HTERT RPE-1 (cell line): Measurements from ENCODE around the gene EYA3.

Experiments used
- in situ Hi-C: fragments of 300-500 bp; cut with MboI; formaldehyde crosslinking; loops from 4 replicates; pipeline ENCODE4 v1.14.3; 2020; ENCODE audit warnings: low sequenced_read_pairs

The EYA3 gene, protein sequence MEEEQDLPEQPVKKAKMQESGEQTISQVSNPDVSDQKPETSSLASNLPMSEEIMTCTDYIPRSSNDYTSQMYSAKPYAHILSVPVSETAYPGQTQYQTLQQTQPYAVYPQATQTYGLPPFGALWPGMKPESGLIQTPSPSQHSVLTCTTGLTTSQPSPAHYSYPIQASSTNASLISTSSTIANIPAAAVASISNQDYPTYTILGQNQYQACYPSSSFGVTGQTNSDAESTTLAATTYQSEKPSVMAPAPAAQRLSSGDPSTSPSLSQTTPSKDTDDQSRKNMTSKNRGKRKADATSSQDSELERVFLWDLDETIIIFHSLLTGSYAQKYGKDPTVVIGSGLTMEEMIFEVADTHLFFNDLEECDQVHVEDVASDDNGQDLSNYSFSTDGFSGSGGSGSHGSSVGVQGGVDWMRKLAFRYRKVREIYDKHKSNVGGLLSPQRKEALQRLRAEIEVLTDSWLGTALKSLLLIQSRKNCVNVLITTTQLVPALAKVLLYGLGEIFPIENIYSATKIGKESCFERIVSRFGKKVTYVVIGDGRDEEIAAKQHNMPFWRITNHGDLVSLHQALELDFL

GRCh38 chr1:28088168-28088961 lies at the start of gene EYA3:
Gene EYA3 (minus strand): TSS chr1:28088610. CDS start chr1:28058026, 30,584 bp downstream.
- in situ Hi-C loops, result no loop called here

DNA sequence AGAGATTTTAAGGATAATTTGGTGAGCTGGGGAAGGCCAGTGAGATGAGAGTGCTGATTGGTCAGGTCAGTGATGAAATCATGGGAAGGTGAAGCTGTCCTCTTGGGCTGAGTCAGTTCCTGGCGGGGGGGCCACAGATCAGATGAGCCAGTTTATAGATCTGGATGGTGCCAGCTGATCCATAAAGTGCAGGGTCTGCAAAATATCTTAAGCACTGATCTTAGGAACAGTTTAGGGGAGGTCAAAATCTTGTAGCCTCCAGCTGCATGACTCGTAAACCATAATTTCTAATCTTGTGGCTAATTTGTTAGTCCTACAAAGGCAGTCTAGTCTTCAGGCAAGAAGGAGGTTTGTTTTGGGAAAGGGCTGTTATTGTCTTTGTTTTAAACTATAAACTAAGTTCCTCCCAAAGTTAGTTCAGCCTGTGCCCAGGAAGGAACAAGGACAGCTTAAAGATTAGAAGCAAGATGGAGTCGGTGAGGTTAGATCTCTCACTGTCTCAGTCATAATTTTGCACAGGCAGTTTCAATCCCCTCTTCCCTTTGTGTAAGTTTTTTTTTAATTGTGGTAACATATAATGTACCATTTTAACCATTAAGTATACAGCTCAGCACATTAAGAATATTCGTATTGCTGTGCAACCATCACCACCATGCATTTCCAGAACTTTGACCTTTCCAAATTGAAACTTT lies 48.7 kb upstream of the EYA3 start:
- in situ Hi-C loops, result no loop called here

DNA sequence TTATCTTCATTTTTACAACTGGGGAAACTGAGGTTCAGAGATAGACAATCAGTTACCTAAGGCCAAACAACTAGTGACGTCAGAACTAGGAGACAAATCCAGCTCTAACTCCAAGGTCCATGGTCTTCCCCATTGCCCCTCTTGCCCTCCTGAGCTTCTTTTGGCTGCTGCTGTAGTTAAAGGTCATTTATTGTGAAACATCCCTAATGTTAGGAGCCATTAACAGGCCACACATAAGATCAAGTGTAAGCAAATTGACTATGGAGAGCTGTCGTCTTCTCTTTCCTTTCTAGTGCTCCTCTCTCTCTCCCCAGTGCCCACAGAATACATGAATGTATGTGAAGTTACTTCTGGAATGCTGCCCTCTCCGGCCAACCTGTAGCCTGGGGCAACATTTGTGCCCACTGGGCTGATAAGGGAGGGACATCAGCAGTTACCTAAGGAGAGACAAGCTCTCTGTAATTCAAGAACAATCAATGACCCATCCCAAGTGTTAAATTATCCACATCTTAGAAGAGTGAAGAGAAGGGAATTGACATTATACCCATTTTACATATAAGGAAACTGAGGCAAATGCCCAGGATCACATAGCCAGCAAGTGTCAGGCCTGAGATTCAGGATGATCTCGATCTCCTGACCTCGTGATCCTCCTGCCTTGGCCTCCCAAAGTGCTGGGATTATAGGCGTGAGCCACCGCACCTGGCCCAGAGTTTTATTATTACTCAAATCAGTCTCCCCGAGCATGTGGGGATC lies 47.9 kb upstream of the EYA3 start:
- in situ Hi-C loops, result no loop called here

DNA sequence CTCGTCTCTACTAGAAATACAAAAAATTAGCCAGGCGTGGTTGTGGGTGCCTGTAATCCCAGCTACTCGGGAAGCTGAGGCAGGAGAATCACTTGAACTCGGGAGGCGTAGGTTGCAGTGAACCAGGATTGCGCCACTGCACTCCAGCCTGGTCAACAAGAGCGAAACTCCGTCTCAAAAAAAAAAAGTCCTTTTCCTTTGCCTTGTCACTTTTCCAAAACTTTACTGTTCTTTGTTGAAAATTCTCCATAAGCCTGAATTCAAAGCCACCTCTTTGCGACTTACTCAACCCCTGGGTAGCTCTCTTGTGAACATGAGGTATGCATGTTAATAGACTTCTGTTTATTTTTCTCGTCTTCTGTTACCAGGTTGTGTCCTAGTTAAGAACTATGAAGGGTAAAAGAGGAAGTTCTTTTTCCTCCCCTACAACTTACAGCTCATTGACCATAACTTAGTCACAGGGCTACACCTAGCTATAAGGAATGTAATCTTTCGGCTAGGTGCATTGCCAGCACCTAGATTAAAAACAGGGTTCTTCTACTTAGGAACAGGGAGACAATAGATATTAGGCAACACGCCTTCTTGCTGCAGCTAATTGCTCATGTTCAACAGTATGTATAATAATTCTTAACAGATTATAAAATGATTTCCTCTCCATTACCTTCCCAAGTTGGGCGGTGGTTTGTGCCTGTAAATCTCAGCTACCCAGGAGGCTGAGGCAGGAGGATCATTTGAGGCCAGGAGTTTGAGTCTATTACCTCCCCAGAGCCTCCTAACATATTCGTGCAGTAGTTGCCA lies 47.2 kb upstream of the EYA3 start:
- in situ Hi-C loops, result no loop called here

DNA sequence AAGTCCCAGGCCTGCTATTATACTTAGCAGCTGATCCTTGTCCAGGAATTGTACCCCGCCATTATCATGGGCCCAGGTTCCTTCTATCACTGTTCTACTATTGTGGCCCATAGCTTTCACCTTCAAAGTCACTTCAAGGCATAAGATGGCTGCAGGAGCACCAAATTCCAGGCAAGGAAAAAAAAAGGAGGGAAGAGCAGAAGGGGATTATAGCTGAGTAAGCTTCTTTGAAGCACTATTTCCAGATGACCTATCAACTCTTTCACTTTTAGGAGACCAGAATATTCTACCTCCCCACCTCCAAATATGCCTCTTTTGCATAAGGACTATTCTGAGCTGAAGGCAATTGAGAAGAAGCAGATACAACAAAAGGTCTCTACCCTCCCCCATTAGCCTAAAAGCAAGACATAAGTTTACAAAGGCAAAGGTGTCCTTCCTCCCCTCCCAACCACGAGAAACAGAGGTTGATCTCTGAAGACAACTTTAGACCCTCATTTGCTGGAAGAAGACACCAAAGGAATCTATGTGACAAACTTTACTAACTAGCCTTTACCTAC lies 46.3 kb upstream of the EYA3 start:
- in situ Hi-C loops, result no loop called here

DNA sequence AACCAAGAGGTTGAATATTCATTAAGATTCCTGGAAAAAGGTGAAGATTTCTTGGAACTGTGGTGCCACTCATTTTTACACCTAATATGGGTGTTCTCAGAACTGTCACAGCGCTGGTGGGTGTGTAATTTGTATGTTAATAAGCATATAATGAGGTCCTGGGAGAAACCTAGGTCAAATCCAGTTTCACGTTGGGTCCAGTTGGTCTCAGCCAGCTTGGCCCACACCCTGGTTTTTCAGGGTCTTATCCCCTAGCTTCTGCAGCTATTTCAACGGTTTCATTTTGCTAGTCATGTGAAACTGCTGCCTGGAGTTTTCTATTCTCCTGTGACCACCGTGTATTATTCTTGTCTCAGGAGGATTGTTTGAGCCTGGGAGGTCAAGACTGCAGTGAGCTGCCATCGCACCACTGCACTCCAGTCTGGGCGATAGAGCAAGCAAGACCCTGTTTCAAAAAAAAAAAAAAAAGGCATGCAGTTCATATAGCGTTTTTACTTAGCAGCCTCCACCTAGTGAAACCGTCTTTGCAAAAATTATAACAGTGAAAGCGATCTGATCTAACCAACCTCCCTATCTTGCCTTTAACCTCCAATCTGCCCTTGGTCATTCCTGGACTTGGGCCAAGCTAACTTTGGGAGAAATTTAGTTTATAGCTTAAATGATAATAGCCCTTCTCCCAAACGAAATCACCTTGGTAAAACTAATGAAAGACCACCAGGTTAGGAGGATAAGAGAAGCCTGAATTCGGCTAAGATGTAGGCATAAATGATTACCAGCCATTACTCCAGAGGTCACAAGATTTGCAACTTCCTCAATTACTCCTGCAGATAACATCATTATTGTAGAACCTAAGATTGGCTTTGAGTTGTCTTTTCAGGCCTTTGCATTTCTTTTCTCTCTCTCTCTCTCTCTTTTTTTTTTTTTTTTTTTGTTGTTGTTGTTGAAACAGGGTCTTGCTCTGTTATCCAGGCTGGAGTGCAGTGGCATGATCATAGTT lies 44.1 kb upstream of the EYA3 start:
- in situ Hi-C loops, result no loop called here

DNA sequence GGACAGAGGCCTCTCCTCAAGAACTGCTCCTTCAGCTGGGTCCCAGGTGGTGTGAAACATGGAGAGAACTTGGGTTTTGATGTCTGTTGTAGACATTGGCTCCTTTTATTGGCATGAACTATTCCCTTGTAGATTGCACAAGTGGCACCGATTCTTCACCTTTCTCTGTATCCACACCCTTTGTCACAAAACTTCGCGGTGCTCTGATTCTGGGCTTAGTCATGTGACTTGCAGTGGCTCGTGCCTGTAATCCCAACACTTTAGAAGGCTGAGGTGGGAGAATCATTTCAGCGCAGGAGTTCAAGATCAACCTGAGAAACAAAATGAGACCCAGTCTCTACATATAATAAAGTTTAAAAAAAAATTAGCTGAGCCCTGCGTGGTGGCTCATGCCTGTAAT lies 42.5 kb upstream of the EYA3 start:
- in situ Hi-C loops, result no loop called here

DNA sequence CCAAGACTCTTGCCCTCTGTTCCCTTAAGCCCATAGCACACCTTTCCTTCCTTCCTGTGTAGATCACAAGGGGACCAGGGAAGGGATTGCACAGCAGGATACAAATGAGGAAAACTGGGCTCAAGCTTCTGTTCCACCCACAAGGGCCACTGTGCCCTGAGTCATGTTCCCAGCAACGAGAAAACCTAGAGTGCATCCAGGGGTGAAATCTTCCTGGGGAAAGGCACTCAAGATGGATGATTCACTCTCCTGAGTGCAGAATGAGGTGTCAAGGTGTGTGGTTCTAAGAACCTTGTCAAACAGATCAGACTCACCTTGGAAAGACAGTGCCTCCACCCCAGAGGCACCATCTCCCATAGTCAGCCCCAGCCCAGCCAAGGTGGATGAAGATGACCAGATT lies 40.7 kb upstream of the EYA3 start:
- in situ Hi-C loops, result no loop called here

DNA sequence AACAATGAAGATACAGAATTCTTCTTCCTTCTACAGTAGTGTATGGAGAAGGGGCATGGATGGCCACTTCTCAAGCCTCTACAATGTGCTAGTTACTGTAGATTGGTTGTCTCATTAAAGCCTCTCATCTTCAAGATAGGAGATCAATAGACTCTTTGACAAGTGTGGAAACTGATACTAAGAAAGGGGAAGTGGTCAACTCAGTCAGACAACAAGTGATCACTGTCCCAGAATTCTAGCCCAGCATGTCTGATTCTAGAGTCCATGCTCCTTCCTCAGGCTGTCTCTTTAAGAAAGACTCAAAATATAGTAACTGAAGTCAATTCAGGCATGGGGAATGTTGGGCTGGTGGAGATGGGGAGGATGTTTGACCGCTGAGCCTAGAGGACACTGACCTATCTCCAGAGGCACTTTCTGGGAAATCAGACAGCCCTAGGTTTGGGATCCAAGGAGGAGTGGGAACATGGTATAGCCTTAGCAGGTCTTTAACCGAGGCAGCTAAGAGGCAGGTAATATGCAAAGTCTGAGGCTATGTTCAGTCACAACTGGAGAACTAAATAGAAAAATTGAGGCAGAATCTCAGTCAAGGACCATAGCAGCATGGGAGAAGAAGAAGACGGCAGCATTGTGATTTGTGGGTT lies 39.3 kb upstream of the EYA3 start:
- in situ Hi-C loops, result no loop called here

DNA sequence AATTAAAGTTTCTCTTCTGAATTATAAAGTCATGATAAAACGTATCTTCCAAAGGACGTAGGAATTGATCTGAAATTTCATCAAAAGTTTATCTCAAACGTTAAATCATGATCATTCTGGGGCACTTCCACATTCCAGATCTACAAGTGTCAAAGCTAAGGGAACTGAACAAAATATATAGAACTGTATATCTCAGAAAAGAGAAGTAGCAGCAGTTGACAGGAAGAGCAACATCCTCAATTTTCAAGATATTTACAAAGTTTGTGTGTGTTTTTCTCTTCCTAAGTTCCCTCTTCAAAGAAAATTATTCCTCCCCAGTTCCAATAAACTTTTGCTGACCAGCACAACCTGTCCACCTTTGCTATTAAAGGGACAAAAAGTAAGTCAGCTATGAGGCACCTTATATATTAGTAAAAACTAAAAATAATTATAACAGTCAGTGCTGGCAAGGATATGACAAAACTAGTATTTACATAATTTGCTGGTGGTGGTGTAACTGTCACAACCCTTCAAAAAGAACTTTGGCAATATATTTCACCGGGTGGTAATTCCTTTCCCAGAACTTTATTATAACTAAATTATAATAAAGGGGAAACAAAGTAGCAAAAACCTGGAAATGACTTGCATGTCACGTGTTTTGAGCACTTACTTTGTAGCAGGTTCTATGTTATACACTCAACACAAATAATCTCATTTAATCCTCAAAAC lies 38.5 kb upstream of the EYA3 start:
- in situ Hi-C loops, result no loop called here

GRCh38 chr1:28126212-28126611 lies 37.8 kb upstream of the EYA3 start:
- in situ Hi-C loops, result no loop called here

DNA sequence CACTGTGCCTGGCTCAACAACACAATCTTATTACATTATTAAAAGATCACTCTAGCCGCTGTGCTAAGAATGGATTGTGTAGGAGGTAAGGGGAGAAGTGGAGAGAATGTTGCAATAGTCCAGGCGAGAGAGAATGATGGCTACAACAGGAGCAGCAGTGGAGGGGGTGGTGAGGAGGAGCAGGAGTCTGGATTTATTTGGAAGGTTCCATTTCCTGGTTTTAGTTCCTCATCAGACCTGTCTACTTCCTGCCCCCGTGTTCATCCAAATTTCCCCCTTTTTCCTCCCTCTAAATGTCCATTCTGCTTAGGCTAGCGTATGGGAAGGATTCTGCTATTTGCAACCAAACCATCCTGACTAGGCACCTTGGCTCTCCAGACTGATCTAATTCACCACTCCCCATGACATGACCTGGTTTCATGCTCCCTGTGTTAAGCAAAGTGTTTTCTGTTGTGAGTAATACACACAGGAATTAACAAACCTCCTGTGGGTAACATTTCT lies 35.1 kb upstream of the EYA3 start:
- in situ Hi-C loops, result no loop called here

DNA sequence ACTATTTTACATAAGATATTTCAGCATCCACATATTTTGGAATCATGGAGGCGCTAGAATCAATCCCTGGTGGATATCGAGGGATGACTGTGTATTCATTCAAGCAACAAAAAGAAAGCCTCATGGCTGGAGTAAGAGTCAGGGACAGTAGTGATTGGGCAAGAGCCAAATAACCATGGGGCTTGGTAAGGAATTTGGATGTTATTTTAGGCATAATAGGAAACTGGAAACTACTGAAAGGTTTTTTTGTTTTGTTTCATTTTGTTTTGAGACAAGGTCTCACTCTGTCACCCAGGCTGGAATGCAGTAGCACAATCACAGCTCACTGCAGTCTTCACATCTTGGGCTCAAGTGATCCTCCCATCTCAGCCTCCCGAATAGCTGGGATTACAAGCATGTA lies 33.8 kb upstream of the EYA3 start:
- in situ Hi-C loops, result no loop called here

DNA sequence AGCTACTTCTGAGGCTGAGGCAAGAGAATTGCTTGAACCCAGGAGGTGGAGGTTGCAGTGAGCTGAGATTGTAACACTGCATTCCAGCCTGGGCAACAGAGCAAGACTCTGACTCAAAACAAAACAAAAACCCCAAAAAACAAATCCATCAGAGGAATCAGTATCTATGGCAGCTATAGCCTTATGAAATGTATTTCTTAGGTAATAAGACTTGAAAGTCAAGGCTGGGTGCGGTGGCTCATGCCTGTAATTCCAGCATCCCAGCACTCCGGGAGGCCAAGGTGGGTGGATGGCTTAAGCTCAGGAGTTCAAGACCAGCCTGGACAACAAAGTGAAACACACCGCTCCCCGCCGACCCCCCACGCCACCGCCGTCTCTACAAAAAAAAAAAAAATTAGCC lies 31.1 kb upstream of the EYA3 start:
- in situ Hi-C loops, result no loop called here

DNA sequence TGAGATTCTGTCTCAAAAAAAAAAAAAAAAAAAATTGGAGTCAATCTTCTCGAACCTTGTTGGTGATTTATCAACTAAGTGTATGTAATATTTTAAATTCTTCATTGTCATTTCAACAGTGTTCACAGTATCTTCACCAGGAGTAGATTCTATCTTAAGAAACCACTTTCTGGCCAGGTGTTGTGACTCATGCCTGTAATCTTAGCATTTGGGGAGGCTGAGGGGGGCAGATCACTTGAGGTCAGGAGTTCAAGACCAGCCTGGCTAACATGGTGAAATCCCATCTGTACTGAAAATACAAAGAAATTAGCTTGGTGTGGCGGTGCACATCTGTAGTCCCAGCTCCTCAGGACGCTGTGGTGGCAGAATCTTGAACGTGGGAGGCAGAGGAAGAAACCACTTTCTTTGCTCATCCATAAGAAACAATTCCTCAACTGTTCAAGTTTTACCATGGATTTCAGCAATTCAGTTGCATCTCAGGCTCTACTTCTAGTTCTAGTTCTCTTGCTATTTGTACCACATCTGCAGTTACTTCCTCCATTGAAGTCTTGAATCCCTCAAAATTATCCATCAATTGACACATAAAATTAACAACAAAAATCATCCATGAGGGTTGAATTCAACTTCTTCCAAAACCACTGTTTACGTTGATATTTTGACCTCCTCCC lies 30.4 kb upstream of the EYA3 start:
- in situ Hi-C loops, result no loop called here

GRCh38 chr1:28115267-28115666 lies 26.9 kb upstream of the EYA3 start:
- in situ Hi-C loops, result no loop called here
